ENCODE measurements around the gene BACH2.

BACH2 gene

GRCh38 chr6:89987140-89987539, 309.5 kb downstream of the BACH2 start:
- DNase-seq (ENCODE audit: low read depth in 1 of 2, low spot score in 1 of 2) = no peak
- H3K27me3 ChIP-seq (ENCODE audit: insufficient read depth, poor library complexity, severe bottlenecking) = peaks cover 11% of the 10 kb centered on the region
- TF ChIP-seq GABPA (IDR thresholded peaks at IDR 0.05; ENCODE audit: low read depth) (no peak), REST (IDR thresholded peaks at IDR 0.05; ENCODE audit: insufficient replicate concordance, low read depth) (no peak), SPI1 (IDR thresholded peaks at IDR 0.05; ENCODE audit: borderline replicate concordance, low read depth) (no peak), POLR2AphosphoS5 (IDR thresholded peaks at IDR 0.05; ENCODE audit: low read depth) (no peak), CTCF (IDR thresholded peaks at IDR 0.05; ENCODE audit: insufficient read depth, low read length) (no peak)
- H3K4me3 ChIP-seq (replicated peaks; ENCODE audit: insufficient read depth, low read length) = no peak overlapping the region
- H3K27ac ChIP-seq (replicated peaks) = no peak overlapping the region

GRCh38 chr6:89986650-89987074, 310.0 kb downstream of the BACH2 start:
- Histone ChIP-seq H3K27ac (replicated peaks) (no peak overlapping the region), H3K27me3 (ENCODE audit: insufficient read depth, poor library complexity, severe bottlenecking) (peaks cover 11% of the 10 kb centered on the region), H3K4me3 (replicated peaks; ENCODE audit: insufficient read depth, low read length) (no peak overlapping the region)
- DNase-seq (ENCODE audit: low read depth in 1 of 2, low spot score in 1 of 2) = no peak
- TF ChIP-seq SPI1 (IDR thresholded peaks at IDR 0.05; ENCODE audit: borderline replicate concordance, low read depth) = no peak
- no peak for TF ChIP-seq REST (IDR thresholded peaks at IDR 0.05; ENCODE audit: insufficient replicate concordance, low read depth)
- TF ChIP-seq GABPA (IDR thresholded peaks at IDR 0.05; ENCODE audit: low read depth) = no peak
- TF ChIP-seq POLR2AphosphoS5 (IDR thresholded peaks at IDR 0.05; ENCODE audit: low read depth) = no peak

GRCh38 chr6:89985751-89986493, 310.7 kb downstream of the BACH2 start:
- Histone ChIP-seq H3K4me3 (replicated peaks; ENCODE audit: insufficient read depth, low read length) (no peak overlapping the region), H3K27me3 (ENCODE audit: insufficient read depth, poor library complexity, severe bottlenecking) (peaks cover 11% of the 10 kb centered on the region), H3K27ac (replicated peaks) (no peak overlapping the region)
- DNase-seq (ENCODE audit: low read depth in 1 of 2, low spot score in 1 of 2) = no peak
- no peak for TF ChIP-seq CTCF (IDR thresholded peaks at IDR 0.05; ENCODE audit: insufficient read depth, low read length)
- TF ChIP-seq REST (IDR thresholded peaks at IDR 0.05; ENCODE audit: insufficient replicate concordance, low read depth) = no peak
- no peak for TF ChIP-seq GABPA (IDR thresholded peaks at IDR 0.05; ENCODE audit: low read depth)
- TF ChIP-seq POLR2AphosphoS5 (IDR thresholded peaks at IDR 0.05; ENCODE audit: low read depth) = no peak
- TF ChIP-seq SPI1 (IDR thresholded peaks at IDR 0.05; ENCODE audit: borderline replicate concordance, low read depth) = no peak
